GM18520 (cell line): ENCODE measurements around the gene KIF1A.

Experiments used
- ATAC-seq: cut with Tn5 transposase; IDR thresholded peaks from one replicate; pipeline ENCODE4 v1.9.1; 2021; ENCODE audit not compliant: unreplicated experiment

The KIF1A gene

DNA sequence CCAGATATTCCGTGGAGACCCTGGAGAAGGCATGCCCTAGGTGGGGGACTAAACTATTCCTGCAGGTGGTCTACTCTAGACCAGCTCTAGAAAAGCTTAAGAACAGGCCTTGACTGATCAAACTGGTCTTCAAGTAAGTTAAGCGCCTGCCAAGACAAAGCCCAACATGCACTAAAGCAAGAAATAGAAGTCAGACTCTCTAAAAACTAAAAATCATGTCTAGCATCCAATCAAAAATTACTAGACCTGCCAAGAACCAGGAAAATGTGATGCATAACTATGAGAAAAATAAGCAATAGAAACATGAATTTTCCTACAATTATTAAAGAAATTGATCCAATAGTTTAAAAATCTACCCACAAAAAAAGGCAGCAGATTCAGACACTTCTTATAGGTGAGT is 13.6 kb downstream of the KIF1A start:
- ATAC-seq: no peak

DNA sequence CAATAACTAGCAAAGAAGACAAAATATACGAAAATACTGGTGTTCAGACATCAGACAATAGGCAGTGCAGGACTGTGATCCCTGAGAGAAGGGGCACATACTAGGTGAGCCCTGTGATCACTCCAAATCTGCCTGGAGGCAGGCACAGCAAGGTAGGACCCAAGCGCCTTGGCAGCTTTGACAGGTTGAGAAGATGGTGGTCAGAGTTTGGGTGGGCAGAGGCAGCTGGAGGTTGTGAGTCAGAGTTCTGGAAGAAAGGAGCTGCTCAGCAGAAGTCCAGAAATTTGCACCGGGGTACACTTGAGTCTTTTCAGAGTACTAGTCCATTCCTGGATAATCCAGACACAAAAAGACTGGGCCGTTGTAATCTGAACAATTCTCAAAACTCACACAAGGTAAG is 14.0 kb downstream of the KIF1A start:
- no peak for ATAC-seq

DNA sequence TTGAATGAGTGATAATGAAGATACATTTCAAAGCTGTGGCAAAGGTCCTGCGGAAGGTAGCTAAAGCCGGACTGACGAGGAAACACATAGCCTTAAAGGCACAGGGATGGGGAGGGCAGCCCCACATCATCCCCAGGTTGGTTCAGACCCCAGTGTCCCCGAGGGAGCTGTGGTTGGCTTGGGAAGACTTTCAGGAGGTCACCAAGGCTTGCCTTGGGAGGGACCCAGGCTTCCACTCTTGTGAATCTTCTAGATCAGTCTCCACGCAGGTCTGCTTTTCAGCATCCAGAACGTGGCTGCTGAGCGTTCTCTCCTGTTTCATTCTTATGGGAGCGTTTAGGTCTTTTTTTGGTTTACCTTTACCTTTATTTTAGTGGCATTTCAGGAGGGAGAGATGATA is 16.8 kb downstream of the KIF1A start:
- no peak for ATAC-seq

DNA sequence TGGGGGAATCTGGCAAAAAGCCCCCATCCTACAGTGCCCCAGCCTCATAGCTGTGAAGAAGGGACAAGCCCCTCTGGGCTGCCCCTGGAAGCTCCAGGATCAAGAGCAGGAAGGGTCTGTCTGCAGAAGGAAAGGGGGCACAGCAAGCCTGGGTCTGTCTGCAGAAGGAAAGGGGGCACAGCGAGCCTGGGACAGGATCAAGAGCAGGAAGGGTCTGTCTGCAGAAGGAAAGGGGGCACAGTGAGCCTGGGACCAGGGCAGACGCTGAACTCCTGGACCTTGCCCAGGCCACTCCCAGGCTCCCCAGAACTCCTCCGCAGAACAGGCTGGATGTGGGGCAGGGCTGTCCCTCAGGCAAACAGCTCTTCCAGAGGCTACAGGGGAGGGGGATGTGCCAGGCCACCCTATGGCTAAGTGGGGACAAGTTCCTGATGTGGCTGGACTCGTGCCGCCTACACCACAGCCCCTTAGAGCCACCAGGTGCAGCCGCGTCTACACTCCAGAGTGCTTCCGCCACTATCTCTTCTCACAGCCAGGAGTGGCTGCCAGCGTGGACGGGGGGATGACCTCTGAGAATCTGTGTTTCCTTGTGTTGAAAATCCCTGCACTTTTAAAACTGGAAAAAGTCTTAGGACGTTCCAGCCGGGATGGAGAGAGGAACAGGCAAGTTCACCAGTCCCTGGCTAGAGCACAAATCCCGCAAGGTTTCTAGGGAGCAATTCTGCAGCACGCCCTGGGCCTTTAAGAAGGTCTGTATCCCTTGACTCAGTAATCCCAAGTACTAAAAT is 20.8 kb downstream of the KIF1A start:
- no peak for ATAC-seq

DNA sequence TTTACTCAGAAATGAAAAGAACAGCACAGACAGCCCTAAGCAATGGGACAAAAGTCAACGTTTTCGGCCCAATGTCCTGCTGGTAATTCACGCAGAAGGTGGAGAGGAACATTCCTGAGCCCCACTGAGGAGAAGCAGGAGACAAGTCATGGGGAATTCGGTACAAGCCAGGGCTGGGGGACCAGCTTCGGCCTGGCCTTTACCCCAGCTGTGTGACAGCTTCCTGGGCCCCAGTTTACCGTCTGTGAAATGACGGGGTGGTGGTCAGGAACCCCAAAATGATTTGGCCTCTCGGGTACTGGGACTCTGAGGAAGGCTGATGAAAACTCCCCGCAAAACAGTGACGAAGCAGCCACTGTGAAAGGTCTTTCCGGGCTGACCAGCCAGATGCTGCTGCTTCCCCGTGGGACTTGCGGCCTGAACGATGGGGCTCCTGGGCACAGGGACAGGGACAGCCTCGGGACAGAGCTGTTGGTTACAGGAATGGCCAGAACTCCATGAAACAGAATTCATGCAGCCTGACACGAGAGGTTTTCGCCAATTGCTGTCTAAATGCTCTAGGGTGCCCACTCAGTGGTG is 21.6 kb downstream of the KIF1A start:
- no peak for ATAC-seq

DNA sequence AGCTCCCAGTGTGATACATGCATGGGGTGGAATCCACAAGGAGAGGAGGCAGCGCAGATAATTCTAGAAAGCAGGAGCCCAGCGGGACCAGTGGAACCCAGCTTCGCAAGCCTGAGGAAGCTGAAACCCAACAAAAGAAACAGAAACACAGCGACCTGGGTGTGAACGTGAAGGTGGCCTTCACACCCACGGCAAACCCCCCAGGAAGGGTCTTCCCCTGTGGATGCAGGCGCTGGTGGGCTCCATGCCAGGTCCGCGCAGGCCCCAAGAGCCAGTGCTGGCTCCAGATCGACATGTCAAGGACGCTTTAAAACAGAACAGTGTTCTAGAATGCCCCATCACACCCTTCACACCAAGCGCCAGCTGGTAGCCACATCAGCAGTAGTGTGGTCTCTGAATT is 22.1 kb downstream of the KIF1A start:
- no peak for ATAC-seq

DNA sequence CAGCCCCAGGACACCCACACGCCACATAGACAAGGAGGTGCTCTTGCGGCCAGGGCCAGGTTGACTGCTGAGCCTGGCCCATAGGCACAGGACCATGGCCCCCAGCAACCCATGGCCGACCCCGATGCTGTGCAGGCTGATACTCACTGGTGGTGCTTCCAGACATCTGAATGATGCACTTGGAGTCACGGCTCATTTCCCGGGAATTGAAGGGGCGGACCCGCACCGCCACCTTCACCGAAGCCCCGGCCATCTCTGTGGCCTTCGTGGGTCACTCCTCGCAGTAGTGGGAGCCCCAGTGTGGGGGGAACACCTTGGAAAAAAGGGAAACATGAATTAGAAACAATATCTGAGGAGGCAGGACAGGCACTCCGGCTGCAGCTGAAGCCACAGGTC is 22.5 kb downstream of the KIF1A start:
- ATAC-seq: no peak

DNA sequence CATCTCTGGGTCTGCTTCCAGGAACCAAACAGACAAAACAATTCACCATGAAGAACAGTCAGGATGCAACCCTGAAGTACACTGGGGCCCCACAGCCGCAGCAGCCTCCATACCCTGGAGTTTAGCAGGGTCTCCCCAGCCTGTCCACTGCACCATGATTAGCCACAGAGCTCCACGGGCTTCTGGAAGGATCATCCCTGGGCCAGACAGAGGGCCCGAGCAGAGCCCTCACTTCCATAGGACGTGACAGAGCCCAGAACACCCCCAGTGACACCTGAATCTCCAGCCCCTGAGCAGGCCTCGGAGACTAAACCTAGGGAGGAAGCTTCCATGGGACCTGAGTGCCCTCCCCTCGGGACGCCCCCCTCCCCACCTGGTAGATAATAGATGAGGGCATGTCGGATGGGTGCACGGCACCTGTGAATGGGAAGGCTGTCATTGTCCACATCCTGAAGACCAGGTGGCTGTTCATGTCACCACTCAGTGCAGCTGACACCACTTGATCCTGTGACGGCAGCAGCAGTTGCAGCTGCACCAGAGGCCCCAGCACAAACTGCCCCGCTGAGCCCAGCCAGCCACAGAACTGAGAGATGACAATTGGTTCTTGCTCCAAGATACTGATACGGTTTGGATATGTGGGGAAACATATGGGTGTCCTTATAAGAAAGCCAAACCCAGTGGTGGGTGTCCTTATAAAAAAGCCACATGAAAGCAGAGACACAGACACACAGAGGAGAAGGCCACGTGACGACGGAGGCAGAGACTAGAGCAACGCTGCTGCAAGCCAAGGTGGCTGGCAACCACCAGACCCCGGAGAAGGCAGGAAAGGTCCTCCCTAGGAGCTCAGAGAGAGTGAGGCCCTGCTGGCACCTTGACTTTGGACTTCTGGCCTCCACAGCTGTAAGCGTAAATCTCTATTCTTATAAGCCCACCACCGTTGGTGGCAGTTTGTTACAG is 23.2 kb downstream of the KIF1A start:
- no peak for ATAC-seq

DNA sequence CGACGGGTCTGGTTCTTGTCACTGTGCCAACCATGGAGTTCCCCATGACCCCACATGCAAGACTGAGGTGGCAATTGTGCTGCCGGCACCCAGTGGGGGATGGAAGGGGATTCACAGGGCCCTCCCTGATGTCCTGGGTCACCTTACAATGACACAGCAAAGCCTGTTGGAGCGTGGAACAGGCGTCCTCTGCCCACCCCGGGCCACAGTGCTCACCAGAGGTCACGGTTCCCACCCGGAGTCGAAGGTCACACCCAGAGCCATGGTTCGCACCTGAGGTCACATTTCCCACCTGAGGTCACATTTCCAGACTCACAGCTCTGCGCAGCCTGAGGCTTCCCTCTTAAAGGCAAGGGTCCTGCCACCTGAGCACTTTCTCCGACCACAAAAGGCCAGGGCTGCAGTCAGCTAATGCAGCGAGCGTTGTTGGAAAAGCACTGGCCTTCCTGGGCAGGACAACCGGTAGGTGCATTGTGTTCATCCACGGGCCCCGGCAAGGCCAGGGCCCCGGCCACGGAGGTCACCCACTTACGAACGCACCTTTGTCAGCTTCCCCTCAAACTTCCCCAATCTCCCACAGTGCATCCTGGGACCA is 24.0 kb downstream of the KIF1A start:
- no peak for ATAC-seq

DNA sequence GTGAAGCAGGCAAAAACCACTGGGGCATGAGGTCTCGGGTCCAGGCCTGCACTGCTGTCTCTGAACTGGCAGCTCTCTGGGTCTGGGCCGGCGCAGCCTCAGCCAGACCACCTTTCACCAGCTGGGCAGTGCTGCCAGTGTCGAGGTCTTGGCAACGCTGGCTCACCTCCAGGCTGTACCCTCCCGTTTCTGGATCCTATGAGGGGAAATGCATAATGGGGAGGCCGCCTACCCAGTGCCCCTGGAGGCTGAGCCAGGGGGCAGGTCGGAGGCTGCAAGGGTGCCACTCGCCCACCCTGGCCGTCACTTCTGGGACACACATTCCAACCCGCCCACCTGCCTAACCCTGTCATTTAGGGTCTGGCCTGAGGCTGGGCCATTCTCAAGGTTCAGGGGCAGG is 24.6 kb downstream of the KIF1A start:
- no peak for ATAC-seq

DNA sequence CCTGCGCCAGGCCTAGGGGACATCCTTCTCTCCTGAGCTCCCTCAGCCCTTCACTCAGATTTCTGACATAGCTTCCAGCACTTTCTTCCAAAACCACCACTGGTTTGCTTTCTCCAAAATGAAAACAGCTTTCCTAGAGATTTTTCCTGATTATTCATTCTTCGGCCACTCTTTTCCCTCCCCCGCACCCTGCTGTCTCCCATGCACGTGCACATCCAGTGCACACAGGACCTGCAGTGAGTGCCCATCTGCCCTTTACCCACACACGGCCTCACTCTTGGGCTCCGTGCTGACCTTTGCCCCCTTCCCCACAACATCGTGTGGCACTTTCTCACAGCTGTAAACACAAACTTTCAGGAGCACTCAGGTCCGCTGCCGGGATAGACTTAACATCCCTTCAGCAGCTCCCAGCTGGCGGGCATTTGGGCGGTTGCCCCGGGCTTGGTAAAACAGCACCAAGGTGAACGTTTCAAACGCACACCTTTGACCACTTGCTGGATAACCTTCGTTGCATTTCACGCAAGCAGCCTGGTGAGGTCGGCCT is 25.8 kb downstream of the KIF1A start:
- ATAC-seq: no peak

DNA sequence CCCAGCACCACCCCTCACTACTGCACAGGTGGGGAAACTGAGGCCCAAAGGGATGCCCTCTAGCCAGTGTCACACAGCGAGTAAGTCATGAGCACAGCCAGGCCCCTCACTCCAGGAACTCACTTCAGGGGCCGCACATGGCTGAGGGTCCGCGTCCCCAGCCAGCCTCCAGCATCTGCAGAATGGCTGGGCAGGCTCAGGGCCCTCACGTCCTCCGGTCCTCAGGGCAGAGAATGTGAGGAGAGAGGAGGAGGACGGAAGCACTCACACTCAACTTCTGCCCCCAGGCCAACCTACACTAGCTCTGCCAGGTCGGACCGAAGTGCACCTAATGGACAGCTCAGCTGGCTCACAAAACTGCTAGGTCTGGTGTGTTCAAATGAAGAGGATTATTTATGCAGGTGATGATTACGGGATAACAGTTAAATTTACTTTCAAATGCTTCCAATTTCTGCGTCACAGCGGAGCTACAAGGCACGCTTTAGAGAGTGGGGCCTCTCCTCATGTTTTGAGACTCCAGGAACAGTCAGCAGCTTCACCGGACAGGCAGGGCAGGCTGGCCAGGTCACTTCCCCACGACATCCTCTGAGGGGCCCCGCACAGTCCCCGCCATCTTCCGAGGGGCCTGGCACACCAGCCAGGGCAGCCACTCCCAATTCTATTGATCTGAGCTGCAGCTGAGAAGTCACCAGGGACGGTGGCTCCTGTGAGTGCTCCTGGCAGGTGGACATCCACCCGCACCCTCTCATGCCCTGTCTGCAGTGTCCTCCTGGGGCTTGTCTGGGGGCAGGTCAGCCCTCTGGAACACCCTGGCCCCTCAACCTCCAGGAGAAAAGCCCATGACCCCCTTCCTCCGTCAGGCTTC is 26.5 kb downstream of the KIF1A start:
- ATAC-seq: no peak

DNA sequence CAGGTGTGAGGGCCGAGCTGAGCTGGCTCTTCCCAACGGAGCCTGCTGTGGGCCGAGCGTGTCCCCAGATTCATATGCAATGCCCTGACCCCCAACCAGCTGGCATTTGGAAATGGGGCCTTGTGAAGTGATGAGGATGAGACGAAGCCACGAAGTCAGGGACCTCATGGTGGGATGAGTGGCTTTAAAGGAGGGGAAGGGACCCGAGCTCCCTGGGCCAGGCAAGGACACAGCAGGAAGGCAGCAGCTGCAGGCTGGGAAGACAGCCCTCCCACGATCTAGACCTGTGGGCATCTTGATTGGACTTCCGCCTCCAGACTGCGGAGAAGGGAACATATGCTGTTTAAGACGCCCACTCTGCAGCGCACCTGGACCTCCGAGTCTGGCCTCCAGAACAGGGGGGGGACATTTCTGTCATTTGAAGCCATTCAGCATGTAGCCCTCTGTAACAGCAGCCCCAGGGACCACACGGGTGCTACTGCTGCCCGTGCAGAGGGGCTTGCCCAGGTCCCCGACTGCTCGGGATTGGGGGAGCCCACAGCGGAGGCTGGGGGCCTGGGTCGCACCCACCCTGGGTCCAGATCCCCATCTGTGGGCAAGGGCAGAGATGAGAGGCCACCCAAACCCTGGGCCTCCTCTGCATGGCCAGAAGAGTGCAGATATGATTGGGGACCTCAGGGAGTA is 27.2 kb downstream of the KIF1A start:
- ATAC-seq: no peak

DNA sequence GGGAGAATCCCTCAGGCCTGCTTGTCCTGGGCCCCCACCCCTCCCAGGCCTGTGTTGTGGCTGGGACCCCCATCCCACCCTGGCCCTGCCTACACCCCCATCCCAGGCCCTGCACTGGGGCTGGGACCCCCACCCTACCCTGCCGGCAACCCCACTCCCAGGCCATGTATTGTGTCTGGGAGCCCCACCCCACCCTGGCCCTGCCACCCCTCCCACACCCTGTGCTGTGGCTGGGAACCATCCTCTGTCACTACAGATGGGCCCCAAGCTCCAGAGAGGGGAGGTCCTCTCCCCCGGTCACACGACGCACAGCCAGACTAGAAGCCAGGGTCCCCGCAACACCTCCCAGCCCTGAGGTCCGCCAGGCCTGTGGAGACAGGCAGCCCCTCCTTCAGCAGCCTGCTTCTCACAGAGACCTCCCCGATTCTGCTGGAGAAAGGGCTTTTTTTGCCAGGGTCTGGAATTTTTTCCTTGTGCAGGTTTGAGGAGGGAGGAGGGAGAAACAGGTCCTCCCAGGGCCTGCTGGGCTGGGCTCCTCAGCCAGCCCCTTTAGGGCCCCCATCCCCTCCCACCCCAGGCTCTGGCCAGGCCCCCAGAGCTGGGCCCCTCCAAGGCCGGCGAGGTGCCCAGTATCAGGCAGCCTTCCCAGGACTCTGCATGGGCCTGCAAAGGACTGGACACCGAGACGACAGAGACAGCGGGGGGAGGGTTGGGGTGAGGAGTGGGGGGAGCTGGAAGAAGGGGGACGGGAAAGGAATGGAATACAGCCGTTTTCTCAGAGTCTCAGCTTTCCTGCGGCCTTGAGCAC is 28.0 kb downstream of the KIF1A start:
- ATAC-seq: no peak

DNA sequence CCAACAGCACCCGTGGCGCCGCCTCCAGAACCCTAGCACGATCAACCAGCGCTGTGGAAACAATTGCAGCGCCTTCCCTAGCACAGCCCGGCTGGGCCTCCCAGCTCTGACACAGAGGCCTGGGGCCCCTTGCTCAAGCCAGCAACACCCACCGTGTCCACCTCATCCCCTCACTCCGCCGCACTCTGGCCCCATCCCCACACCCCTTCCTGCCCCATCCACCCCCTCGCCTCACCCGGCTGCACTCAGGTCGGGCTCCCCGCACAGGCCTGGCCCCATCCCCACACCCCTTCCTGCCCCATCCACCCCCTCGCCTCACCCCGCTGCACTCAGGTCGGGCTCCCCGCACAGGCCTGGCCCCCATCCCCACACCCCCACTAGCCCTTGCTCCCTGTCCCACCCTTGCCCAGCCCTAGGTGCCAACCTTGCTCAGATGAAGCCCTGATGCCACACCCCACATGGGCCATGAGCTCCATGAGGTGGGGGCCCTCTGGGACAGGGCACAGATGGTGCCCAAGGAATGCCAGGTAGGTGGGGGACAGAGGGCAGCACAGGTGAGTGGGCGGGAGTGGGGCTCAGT is 28.7 kb downstream of the KIF1A start:
- ATAC-seq: no peak

DNA sequence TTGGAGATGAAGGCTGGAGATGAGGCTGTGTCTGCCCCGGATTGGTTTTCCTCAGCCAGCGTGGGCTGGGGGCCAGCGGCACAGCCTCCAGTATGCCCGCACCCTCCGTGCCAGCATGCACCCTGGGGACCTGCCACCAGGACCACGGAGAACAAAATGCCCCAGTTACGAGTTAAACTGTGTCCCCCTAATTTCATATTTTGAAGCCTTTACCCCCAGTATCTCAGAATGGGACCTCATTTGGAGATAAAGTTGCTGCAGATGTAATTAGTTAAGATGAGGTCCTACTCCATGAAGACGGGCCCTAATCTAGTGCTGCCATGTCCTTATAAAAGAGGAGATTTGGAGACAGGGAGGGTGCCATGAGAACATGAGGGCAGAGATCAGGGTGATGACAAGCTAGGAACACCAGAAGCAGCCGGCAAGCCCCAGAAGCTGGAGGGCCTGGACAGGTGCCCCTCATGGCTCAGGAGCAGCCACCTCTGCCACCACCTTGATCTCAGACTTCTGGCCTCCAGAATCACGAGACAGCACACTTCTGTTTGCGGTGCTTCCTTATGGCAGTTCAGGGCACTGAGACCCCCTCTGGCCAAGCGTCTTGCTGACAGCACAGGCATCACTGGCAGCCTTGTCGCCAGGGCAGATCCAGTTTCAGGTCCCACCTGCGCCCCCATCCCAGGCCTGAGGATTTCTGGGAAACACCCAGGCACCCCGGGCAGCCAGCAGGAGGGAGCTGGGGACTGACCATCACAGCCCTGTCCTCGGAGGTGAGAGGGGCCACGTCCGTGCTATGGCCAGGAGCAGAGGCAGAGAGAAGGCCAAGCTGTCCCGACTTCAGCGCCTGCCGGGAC is 29.4 kb downstream of the KIF1A start:
- no peak for ATAC-seq

DNA sequence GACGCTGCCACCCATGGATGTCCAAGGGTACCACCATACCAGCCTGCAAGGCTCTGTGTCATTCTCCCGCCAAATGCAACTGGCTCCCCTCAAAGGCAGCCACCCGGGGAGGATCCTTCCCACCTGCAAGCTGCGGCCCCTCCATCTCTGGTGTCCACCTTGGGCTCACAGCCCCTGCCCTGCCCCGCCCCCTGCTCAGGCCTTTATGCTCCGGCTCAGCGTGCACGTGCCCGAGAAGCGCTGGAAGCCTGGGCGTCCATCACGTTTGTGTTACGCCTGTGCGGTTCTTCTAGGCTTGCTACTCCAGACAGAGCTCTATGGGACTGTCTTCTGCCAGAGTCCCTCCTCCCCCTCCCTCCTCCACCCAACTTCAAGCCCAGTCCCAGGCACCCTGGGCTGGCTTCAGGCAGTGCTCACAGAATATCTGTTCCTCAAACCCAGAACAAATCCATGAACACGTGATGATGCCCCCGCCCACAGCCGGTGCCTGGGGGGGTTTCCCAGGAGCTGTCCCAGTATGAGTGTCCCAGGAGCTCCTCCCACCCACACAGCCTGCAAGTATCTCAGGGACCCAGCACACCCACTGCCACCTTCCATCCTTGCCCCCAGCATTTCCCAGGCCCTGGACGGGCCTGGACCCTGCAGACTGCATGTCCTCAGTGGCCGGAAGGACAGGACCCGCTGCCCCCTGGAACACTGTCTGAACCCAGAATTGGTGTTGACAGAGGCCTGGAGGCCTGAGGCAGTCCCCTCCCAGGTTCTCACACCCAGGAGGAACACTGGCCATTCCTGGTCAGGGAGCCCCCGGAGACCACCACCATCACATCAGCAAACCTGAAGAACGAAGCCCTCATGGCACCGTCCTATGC is 30.3 kb downstream of the KIF1A start:
- ATAC-seq: no peak
